Ectodermal cell (in vitro differentiated cells): Measurements from ENCODE around the gene OR52B6.
"Not testable (repeated sequence)": the region's sequence is repeated elsewhere in the genome, so short reads cannot be mapped to it uniquely, and the experiment has no call there.

Experiments used
- H3K27ac ChIP-seq: 2 replicates; pipeline ENCODE4 v1.7.0; 2013; ENCODE audit warnings: mild to moderate bottlenecking, low read depth, low read length; ENCODE audit not compliant: insufficient read depth, poor library complexity, severe bottlenecking
- H3K27me3 ChIP-seq: 2 replicates; pipeline ENCODE4 v1.7.0; 2013; ENCODE audit warnings: mild to moderate bottlenecking, low read length; ENCODE audit not compliant: insufficient read depth, control insufficient read depth, poor library complexity, severe bottlenecking
- H3K36me3 ChIP-seq: one replicate; pipeline ENCODE4 v1.7.0; 2013; ENCODE audit warnings: low read length; ENCODE audit not compliant: control insufficient read depth, insufficient read depth
- H3K4me1 ChIP-seq: one replicate; pipeline ENCODE4 v1.7.0; 2013; ENCODE audit warnings: low read length; ENCODE audit not compliant: control insufficient read depth, insufficient read depth
- H3K4me3 ChIP-seq: 2 replicates; pipeline ENCODE4 v1.7.0; 2013; ENCODE audit warnings: low read depth, low read length, control low read depth; ENCODE audit not compliant: insufficient read depth
- H3K9me3 ChIP-seq: 2 replicates; pipeline ENCODE4 v1.7.0; 2013; ENCODE audit warnings: mild to moderate bottlenecking, low read length, moderate library complexity; ENCODE audit not compliant: control insufficient read depth
- WGBS, 2 experiments: methylation state at CpG; one replicate each; pipeline ENCODE4 v1.1.7; 2013; ENCODE audit warnings: missing lambda C conversion rate in 2 of 2; 5-methylcytosine and 5-hydroxymethylcytosine counted together

The OR52B6 gene

GRCh38 chr11:5556596-5557188 lies 24.0 kb upstream of the OR52B6 start:
- Histone ChIP-seq H3K4me3 (no peak overlapping the region), H3K27me3 (no peaks in the 10 kb centered on the region), H3K27ac (no peak overlapping the region), H3K36me3 (no peaks in the 10 kb centered on the region), H3K4me1 (no peaks in the 10 kb centered on the region), H3K9me3 (no peaks in the 10 kb centered on the region)
- 83% methylated on average over 3 of the region's 3 CpGs for WGBS, 2 experiments

GRCh38 chr11:5557751-5558150 lies 22.9 kb upstream of the OR52B6 start:
- Histone ChIP-seq H3K27me3 (no peaks in the 10 kb centered on the region), H3K9me3 (no peaks in the 10 kb centered on the region), H3K36me3 (no peaks in the 10 kb centered on the region), H3K27ac (no peak overlapping the region), H3K4me1 (no peaks in the 10 kb centered on the region), H3K4me3 (no peak overlapping the region)
- 69 to 72% methylated on average over 2 to 3 of the region's 3 CpGs for WGBS, 2 experiments

GRCh38 chr11:5564259-5565019 lies 16.2 kb upstream of the OR52B6 start:
- Histone ChIP-seq H3K9me3 (no peaks in the 10 kb centered on the region), H3K27me3 (no peaks in the 10 kb centered on the region), H3K27ac (no peak overlapping the region), H3K4me1 (no peaks in the 10 kb centered on the region), H3K4me3 (no peak overlapping the region), H3K36me3 (no peaks in the 10 kb centered on the region)
- 77% methylated on average over 1 of the region's 1 CpG; no CpG with 5 or more reads in 1 of the 2 experiments for WGBS, 2 experiments

- Histone ChIP-seq H3K4me3 (no peak overlapping the region), H3K36me3 (no peaks in the 10 kb centered on the region), H3K9me3 (no peaks in the 10 kb centered on the region), H3K4me1 (no peaks in the 10 kb centered on the region), H3K27me3 (no peaks in the 10 kb centered on the region), H3K27ac (no peak overlapping the region)
- WGBS, 2 experiments: 90 to 98% methylated on average over 2 of the region's 2 CpGs
Observed at GRCh38 chr11:5574654-5575053, 6.0 kb upstream of the OR52B6 start.

GRCh38 chr11:5575152-5575551 lies 5.5 kb upstream of the OR52B6 start:
- no peak overlapping the region for H3K4me3 ChIP-seq
- WGBS, 2 experiments: 72 to 79% methylated on average over 4 of the region's 4 CpGs
- H3K4me1 ChIP-seq: no peaks in the 10 kb centered on the region
- no peaks in the 10 kb centered on the region for H3K36me3 ChIP-seq
- H3K27ac ChIP-seq: no peak overlapping the region
- H3K27me3 ChIP-seq: no peaks in the 10 kb centered on the region
- H3K9me3 ChIP-seq: no peaks in the 10 kb centered on the region

GRCh38 chr11:5577101-5577500 lies 3.6 kb upstream of the OR52B6 start:
- Histone ChIP-seq H3K4me1 (no peaks in the 10 kb centered on the region), H3K27ac (no peak overlapping the region), H3K36me3 (no peaks in the 10 kb centered on the region), H3K27me3 (no peaks in the 10 kb centered on the region), H3K4me3 (no peak overlapping the region), H3K9me3 (no peaks in the 10 kb centered on the region)

GRCh38 chr11:5581014-5581413 lies 337 bp downstream of the OR52B6 start:
- Histone ChIP-seq H3K4me1 (no peaks in the 10 kb centered on the region), H3K4me3 (no peak overlapping the region), H3K36me3 (no peaks in the 10 kb centered on the region), H3K27me3 (no peaks in the 10 kb centered on the region), H3K9me3 (no peaks in the 10 kb centered on the region), H3K27ac (no peak overlapping the region)
- 94 to 96% methylated on average over 4 of the region's 4 CpGs for WGBS, 2 experiments

- H3K27ac ChIP-seq, H3K4me3 ChIP-seq, H3K4me1 ChIP-seq, H3K36me3 ChIP-seq, H3K27me3 ChIP-seq, H3K9me3 ChIP-seq: not testable (repeated sequence)
- WGBS, 2 experiments: 84 to 85% methylated on average over 3 to 4 of the region's 5 CpGs
Observed at GRCh38 chr11:5584458-5584857, 3.8 kb downstream of the OR52B6 start.

GRCh38 chr11:5589906-5590305 lies 9.2 kb downstream of the OR52B6 start:
- H3K9me3 ChIP-seq, H3K27ac ChIP-seq, H3K4me3 ChIP-seq, H3K36me3 ChIP-seq, H3K27me3 ChIP-seq, H3K4me1 ChIP-seq: not testable (repeated sequence)
- 97 to 98% methylated on average over 31 of the region's 31 CpGs for WGBS, 2 experiments

GRCh38 chr11:5591613-5592012 lies 10.9 kb downstream of the OR52B6 start:
- no peak overlapping the region for H3K27ac ChIP-seq
- 90% methylated on average over 3 of the region's 3 CpGs for whole genome bisulfite sequencing, 2 experiments

More at GRCh38 chr11:5591613-5592012, 10.9 kb downstream of the OR52B6 start:
- H3K4me1 ChIP-seq: no peaks in the 10 kb centered on the region
- no peaks in the 10 kb centered on the region for H3K27me3 ChIP-seq
- no peaks in the 10 kb centered on the region for H3K36me3 ChIP-seq
- no peak overlapping the region for H3K4me3 ChIP-seq
- H3K9me3 ChIP-seq: no peaks in the 10 kb centered on the region
